Left ventricle myocardium inferior (tissue), 1 donor: ENCODE measurements around the gene HOXB6. TPM values are rescaled to one million over a fixed set of nuclear protein-coding genes. Genes with fewer than 3 reads are reported as not detected.

Experiments used
- DNase-seq: peaks from one replicate; pipeline ENCODE4 v3.0.0-alpha.2; 2020
- H3K27ac ChIP-seq: fragments of 200-600 bp; replicated peaks from 2 replicates; pipeline ENCODE4 v1.8.0; 2021
- H3K27me3 ChIP-seq: fragments of 200-600 bp; 2 replicates; pipeline ENCODE4 v1.8.0; 2021; ENCODE audit warnings: low read depth
- H3K36me3 ChIP-seq: fragments of 200-600 bp; 2 replicates; pipeline ENCODE4 v1.8.0; 2021
- H3K4me1 ChIP-seq: fragments of 200-600 bp; 2 replicates; pipeline ENCODE4 v1.8.0; 2021
- H3K4me3 ChIP-seq: fragments of 200-600 bp; 2 replicates; pipeline ENCODE4 v1.8.0; 2021; ENCODE audit warnings: mild to moderate bottlenecking, moderate library complexity
- H3K9me3 ChIP-seq: fragments of 200-600 bp; replicated peaks from 2 replicates; pipeline ENCODE4 v1.8.0; 2021
- intact Hi-C: fragments of 100-400 bp; cut with micrococcal nuclease; formaldehyde crosslinking; loops from one replicate; pipeline ENCODE4 v1.11.0; 2022
- total RNA-seq: library from RNA; stranded (reverse); fragmentation: NEBNext Ultra II Directional; extraction: Animal tissue kit (Norgen Biotek cat#: 25700); gene quantifications from one replicate; pipeline ENCODE4 v1.2.1, GENCODE V29; 2021
- TF ChIP-seq, protein P1 (sequence below): fragments of 200-600 bp; IDR thresholded peaks from 2 replicates; pipeline ENCODE4 v1.8.0; 2021; ENCODE audit warnings: antibody characterized with exemption, mild to moderate bottlenecking, borderline replicate concordance
- donor health status: DM: no; HTN: yes; CAD: no; lungs with severe emphysema.

Gene HOXB6
- total RNA-seq, 1 donor from 2014 or later: 0.66 TPM

DNA sequence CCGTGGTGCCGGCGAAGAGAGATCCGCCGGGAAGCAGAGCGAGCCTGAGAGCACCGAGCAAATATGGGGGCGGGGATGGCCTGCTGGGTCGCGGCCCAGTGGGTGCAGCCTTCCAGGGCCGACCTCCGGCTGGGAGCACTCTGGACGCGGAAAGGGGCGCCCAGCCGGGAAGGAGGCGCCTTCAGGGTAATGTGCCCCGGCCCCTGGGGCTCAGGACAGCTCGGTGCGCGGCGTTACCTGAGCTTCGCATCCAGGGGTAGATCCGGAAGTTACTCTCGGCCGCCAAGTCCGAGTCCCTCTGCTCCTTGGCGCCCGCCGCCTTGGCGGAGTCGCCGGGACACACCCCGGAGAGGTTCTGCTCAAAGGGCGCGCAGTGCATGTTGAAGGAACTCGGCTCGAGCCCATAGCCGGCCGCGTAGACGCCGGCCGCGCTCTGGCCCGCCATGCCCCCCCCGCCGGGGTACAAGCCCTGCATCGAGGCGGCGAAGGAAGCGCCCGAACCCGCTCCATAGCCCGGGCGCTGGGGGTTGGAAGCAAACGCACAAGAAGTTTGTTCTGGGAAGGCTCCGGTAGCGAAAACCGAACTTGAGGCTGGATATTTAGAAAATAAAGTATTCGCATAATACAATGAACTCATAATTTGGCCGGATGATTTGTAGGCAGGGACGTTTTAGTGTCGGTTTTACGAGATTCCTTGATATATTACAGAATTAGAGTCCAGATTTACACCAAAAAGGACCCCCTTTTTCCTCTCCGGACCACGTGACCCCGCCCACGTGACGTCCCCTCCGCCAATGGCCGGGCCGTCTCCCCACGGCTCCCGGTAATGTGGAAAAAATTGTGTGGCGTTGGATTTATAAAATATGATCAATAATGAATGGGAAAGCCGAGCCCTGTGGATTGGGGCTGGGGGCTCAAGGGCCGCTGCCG lies 5.8 kb upstream of the HOXB6 start, which contains the start of gene HOXB7:
Gene HOXB7 (minus strand): TSS at position 736 of the 930 bp plus-strand sequence. CDS start 99 bp downstream, at position 637.
- peaks cover 50% of the 10 kb centered on the region for H3K4me1 ChIP-seq
- TF ChIP-seq, protein P1, sequence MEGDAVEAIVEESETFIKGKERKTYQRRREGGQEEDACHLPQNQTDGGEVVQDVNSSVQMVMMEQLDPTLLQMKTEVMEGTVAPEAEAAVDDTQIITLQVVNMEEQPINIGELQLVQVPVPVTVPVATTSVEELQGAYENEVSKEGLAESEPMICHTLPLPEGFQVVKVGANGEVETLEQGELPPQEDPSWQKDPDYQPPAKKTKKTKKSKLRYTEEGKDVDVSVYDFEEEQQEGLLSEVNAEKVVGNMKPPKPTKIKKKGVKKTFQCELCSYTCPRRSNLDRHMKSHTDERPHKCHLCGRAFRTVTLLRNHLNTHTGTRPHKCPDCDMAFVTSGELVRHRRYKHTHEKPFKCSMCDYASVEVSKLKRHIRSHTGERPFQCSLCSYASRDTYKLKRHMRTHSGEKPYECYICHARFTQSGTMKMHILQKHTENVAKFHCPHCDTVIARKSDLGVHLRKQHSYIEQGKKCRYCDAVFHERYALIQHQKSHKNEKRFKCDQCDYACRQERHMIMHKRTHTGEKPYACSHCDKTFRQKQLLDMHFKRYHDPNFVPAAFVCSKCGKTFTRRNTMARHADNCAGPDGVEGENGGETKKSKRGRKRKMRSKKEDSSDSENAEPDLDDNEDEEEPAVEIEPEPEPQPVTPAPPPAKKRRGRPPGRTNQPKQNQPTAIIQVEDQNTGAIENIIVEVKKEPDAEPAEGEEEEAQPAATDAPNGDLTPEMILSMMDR: no peak
- intact Hi-C loops: loop anchor here (10.0 kb wide), 1 partner anchor 276 kb away; no protein-coding TSS in a partner anchor

GRCh38 chr17:48609759-48610281 lies 5.0 kb upstream of the HOXB6 start:
- H3K4me1 ChIP-seq: peaks cover 50% of the 10 kb centered on the region
- peaks cover 100% of the 10 kb centered on the region for H3K27me3 ChIP-seq
- intact Hi-C loops: loop anchor here (10.0 kb wide), 1 partner anchor 275 kb away; no protein-coding TSS in a partner anchor
- H3K4me3 ChIP-seq: peak overlapping the region; percentile 63
- H3K36me3 ChIP-seq: no peaks in the 10 kb centered on the region
- H3K27ac ChIP-seq: peak overlapping the region; percentile 62
- no peaks in the 10 kb centered on the region for H3K9me3 ChIP-seq
- DNase-seq: no peak
- TF ChIP-seq, protein P1: no peak

More for the DNA sequence above, 5.8 kb upstream of the HOXB6 start, which contains the start of gene HOXB7:
- H3K36me3 ChIP-seq: no peaks in the 10 kb centered on the region
- H3K4me3 ChIP-seq: peak within 1 kb of the TSS; percentile 63
- peak within 1 kb of the TSS; percentile 62 for H3K27ac ChIP-seq
- DNase-seq: peak; percentile 52
- peaks cover 100% of the 10 kb centered on the region for H3K27me3 ChIP-seq
- H3K9me3 ChIP-seq: no peaks in the 10 kb centered on the region

- Histone ChIP-seq H3K27ac (no peak overlapping the region), H3K27me3 (peaks cover 100% of the 10 kb centered on the region), H3K4me3 (no peak overlapping the region), H3K9me3 (no peaks in the 10 kb centered on the region), H3K4me1 (peaks cover 42% of the 10 kb centered on the region), H3K36me3 (no peaks in the 10 kb centered on the region)
- DNase-seq: no peak
- TF ChIP-seq, protein P1: no peak
- intact Hi-C loops: no loop called here
Observed at GRCh38 chr17:48609033-48609432, 4.2 kb upstream of the HOXB6 start.

DNA sequence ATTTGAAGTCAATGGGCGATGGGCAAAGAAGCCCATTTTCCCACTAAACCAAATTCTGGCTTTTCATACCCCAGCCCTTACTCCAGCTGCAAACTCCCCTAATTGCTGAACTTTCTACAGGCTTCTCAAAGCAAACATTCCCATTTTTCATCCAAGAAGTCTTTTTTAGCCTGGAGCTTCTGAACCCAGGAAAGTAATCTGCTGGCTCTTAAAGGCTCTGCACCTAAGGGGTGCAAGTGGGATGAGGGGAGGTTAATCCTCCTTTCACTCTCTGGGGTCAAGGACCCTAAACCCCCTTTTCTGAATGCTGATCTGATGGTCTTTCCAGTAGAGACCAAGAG lies 3.7 kb upstream of the HOXB6 start:
- peaks cover 37% of the 10 kb centered on the region for H3K4me1 ChIP-seq
- no peak overlapping the region for H3K27ac ChIP-seq
- H3K27me3 ChIP-seq: peaks cover 100% of the 10 kb centered on the region
- no peak overlapping the region for H3K4me3 ChIP-seq
- DNase-seq: no peak
- no peaks in the 10 kb centered on the region for H3K36me3 ChIP-seq
- H3K9me3 ChIP-seq: no peaks in the 10 kb centered on the region
- TF ChIP-seq, protein P1: no peak
- intact Hi-C loops: no loop called here

DNA sequence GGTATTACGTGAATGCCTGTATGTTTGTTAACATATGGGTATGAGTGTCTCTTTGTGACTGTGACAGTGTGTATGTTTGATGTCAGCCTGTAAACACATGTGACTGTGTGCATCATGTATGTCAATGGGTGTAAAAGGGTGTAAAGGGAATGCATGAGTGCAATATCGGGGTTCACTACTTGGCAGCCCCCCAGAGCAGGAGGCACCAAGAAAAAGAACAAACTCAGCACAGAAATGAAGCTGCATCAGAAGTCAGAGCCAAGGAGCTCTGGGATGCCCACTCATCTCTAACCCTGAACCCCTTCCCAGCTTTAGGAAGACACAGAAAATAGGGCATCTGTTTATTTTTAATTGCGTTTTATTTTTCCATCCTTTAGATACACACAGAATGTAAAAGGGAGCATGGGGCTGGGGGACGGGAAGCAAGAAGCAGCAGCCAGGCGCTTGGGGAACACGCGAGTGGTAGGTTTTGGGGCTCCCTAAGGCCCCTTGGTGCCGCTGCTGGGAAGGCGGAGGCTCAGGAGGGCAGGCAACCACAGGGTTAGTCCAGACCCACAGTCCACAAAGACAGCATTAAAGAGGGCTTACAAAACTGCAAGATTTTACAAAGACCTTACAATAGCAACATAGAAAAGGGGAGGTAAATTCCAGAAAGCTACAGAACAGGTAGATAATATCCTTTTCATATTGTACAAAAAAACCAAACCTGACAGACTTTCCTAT lies 2.3 kb upstream of the HOXB6 start:
- Histone ChIP-seq H3K4me3 (no peak overlapping the region), H3K27me3 (peaks cover 100% of the 10 kb centered on the region), H3K9me3 (no peaks in the 10 kb centered on the region), H3K27ac (no peak overlapping the region), H3K4me1 (peaks cover 27% of the 10 kb centered on the region), H3K36me3 (no peaks in the 10 kb centered on the region)
- intact Hi-C loops: no loop called here
- no peak for DNase-seq
- TF ChIP-seq, protein P1: no peak
